ENCODE results near the gene ASB4. TPM values are rescaled to one million over a fixed set of nuclear protein-coding genes. Genes with fewer than 3 reads are reported as not detected.
A peak's percentile ranks its signal among the peaks of the same experiment; 100 is the strongest.

ASB4 gene
- total RNA-seq, 1 donor from 2014 or later: 8.7 TPM

DNA sequence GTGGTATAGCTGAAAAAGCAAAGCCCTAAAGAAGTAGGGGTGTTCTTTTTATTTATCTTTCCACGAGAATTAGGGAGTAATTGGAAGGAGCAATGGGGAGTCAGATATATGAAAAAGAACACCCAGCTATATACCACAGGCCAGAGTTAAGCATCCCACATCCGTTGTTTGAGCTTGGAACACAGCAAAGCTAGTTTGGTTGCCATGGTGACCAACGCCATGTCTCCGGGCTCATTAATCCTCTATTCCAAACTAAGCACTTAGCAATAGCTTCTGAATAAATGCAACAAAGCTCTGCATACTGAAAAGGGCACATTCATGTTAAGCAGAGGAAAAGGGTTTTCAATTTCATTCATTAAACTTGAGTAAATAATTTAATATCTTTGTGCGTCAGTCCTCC lies 23.5 kb downstream of the ASB4 start:
- intact Hi-C loops (cut with micrococcal nuclease): no loop called here
- ATAC-seq (no peak), DNase-seq (no peak)

DNA sequence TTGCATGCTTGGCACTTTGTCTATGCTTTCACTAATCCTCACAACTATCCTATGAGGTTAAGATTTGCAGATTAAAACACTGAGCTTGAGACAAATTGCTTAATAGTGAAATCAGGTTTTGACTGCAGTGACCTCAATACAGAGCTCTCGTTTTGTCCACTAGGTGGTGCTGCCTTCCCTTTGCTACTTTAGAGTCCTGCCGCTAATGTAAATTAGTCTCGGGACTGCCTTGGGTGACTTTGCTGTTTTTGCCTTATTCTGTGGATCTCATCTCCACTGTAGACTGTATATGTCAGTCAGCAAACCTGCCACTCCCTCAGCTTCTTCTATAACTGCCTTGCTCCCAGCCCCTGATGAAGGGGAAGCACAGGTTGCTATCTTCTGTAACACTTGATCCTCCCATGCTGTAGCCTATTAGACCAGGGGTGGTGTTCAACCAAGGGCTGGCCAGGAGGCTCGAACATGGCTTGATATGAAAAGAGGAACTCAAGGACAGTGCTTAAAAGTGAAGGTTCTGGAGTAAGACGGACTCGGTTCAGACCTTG lies 26.0 kb downstream of the ASB4 start:
- DNase-seq: peak; percentile 37
- ATAC-seq: peak; percentile 94
- intact Hi-C loops (cut with micrococcal nuclease): loop anchor here (5.0 kb wide), 1 partner anchor 176 kb away; no protein-coding TSS in a partner anchor

DNA sequence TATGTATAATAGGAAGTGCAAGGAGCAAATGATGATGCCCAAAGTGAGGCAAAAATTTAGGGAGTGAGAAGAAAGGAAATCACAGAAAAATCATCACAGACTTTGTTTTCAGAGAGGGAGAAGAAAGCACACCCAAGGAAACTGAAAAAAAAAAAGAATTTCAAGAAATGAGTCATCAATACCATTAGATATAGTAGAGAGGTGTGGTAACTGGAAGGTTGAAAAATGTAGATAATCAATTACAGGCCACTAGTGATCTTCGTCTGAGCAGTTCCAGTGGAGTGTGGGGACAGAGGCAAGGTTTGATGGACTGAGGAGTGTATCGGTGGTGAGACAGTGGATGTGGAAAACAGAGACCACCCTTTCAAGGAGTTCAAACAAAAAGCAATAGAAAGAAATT lies 31.7 kb downstream of the ASB4 start:
- no peak for DNase-seq
- intact Hi-C loops (cut with micrococcal nuclease): no loop called here
- no peak for ATAC-seq

DNA sequence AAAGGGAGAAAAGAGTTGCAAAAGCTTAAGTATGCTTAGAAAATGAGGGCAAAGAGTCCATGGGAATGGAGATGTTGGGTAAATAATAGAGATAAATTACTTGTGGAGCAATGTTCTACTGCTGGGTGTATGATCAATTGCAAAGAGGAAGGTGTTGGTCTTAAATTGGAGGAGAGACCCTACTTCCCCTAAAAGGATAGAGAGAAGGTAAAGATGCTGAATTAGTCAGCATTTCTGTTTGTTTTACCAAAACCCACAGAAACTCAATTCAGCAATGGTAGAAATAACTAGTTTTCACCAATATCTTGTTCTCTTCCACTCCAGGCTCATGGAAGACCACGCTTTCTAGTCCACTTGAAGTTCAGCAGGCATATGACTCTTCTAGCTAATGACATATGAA lies 32.1 kb downstream of the ASB4 start:
- intact Hi-C loops (cut with micrococcal nuclease): no loop called here
- DNase-seq (no peak), ATAC-seq (no peak)

DNA sequence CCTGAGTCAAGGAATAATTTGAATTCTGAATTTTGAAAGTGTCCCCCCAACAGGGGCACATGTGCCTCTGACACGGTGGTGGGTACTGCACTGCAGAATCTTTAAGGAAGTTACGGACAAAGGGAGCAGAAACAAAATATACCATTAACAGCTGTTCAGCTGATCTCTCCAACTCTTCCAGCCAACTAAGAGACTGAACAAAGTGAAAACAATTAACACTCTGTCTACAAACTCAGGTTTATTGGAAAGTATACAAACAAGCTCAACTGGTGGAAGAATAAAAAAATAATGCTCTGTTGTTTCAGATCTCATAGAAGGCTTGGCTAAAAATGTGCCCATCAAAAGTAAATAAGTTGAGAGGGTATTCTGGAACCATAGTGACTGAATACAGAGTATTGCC lies 34.4 kb downstream of the ASB4 start:
- no peak for ATAC-seq
- DNase-seq: no peak
- intact Hi-C loops (cut with micrococcal nuclease): no loop called here

DNA sequence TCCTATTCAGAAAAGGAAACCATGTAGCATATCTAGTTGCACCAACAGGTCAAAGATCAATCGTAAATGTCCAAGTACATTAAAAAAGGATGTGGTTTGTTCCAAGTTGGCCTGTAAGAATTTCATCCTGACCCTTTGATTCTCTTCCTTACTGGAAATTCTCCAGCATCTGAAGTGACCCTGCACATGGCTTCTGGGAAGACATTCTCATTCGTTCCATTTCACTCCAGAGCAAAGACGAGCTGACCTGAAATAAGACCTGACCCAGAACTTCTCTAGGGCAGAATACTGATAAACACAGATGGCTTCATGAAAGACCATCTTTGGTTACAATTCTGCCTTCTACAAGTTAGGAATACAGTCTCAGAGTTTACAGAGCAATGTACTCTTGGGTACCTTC lies 39.8 kb downstream of the ASB4 start:
- DNase-seq: no peak
- no peak for ATAC-seq
- intact Hi-C loops (cut with micrococcal nuclease): loop anchor here (5.0 kb wide), 1 partner anchor 162 kb away; no protein-coding TSS in a partner anchor

DNA sequence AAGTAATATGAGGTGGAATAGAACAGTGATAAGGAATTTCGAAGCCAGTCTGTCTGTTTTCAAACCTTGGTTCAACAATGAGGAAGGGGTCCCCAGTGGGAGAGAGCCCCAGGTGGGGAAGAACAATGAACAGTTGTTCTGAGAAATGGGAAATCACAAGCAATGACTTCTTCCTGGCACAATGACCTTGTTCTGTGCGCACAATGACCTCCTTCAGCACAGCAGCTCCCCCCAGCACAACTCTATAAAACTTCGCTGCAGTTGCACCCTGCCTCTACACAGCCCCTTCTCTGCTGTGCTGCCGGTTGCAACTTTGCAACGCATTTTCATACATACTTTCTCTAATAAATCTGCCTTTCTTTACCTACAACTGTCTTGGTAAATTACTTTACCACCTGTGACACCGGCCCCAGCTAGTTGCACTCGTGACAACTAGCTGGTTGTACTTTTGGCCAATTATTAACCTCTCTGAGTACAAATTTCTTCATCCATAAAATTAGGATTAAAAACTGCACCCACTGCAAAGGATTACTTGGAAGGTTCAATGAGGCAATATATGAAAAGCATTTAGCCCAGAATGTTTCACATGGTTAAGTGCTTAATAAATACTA lies 40.5 kb downstream of the ASB4 start:
- DNase-seq (no peak), ATAC-seq (no peak)
- intact Hi-C loops (cut with micrococcal nuclease): loop anchor here (5.0 kb wide), 1 partner anchor 161 kb away; no protein-coding TSS in a partner anchor

DNA sequence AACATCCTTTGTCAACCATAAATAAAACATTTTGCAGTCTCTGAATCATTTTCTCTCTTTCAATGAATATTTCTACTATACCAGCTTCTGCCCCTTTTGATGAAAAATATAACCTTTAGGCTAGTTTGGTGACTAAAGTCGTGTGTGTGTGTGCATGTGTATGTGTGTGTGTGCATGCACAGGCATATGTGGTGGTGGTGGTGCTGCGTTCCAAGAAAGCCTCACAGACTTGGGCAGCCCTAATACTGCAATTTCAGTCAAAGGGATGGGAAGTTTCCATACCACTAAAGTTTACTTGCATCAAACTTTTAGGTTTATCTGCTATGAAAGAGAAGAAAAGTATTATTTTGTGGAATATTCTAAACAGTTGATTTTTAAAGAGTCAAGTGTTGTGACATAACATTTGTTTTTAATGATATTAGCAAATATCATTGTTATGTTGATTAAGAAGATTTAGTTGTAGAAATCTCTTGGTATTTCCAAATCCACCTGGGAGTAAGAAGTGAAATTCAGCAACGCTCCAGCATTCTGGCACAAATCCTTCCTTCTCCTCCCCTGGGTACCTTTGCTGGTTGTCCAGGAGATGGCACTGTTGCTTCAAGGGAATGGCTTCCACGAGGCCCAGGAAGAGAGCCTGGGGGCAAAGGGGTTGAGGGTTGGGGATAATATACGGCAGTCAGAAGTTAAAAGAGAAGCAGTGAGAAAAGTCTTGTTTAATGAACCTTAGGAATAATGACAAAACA lies 41.5 kb downstream of the ASB4 start:
- DNase-seq: peak; percentile 35
- peak; percentile 91 for ATAC-seq
- intact Hi-C loops (cut with micrococcal nuclease): loop anchor here (5.0 kb wide), 1 partner anchor 160 kb away; no protein-coding TSS in a partner anchor

DNA sequence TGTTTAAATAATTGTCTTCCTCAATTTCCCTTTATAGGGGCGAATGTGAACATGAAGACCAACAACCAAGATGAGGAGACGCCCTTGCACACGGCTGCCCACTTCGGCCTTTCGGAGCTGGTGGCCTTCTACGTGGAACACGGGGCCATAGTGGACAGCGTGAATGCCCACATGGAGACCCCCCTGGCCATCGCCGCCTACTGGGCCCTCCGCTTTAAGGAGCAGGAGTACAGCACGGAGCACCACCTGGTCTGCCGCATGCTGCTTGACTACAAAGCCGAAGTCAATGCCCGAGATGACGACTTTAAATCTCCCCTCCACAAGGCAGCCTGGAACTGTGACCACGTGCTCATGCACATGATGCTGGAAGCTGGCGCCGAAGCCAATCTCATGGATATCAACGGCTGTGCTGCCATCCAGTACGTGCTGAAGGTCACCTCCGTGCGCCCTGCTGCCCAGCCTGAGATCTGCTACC lies 42.1 kb downstream of the ASB4 start:
- peak; percentile 39 for ATAC-seq
- intact Hi-C loops (cut with micrococcal nuclease): loop anchor here (5.0 kb wide), 1 partner anchor 159 kb away; no protein-coding TSS in a partner anchor
- DNase-seq: peak; percentile 24

DNA sequence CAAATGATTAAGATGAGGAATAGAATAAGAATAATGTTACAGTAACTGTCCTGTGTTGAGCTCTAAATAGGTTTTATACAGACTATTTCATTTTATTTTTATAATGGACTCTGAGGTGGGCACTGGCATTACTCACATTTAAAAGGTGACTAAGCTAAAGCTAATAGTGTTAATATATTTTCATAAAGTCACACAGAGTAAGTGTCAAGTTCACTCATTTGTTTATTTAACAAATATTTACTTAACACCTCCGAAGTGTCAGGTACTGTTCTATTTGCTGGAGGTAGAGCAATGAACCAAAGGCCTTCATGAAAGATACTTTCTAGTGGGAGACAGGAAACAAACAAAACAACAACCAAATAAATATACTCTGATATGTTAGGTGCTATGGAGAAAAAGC lies 44.0 kb downstream of the ASB4 start:
- no peak for ATAC-seq
- intact Hi-C loops (cut with micrococcal nuclease): loop anchor here (5.0 kb wide), 1 partner anchor 158 kb away; no protein-coding TSS in a partner anchor
- no peak for DNase-seq

DNA sequence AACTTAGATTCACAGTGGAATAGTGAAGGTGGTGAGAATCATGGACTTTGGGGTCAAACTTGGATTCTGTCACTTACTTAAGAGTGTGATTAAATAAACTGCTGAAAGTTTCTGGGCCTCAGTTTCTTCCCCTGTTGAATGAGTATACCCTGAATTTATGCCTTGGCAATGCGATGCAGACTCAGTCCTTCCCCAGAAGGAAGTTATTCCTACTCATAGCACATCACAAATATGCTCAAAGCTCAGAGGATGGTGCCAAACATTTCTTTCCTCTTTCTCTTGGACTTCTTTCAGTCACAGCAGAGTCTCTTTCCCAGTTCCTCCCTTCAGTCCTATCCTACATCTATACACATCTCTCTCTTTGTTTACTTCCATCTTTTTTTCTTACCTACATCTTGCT lies 45.1 kb downstream of the ASB4 start:
- ATAC-seq (no peak), DNase-seq (no peak)
- intact Hi-C loops (cut with micrococcal nuclease): no loop called here

DNA sequence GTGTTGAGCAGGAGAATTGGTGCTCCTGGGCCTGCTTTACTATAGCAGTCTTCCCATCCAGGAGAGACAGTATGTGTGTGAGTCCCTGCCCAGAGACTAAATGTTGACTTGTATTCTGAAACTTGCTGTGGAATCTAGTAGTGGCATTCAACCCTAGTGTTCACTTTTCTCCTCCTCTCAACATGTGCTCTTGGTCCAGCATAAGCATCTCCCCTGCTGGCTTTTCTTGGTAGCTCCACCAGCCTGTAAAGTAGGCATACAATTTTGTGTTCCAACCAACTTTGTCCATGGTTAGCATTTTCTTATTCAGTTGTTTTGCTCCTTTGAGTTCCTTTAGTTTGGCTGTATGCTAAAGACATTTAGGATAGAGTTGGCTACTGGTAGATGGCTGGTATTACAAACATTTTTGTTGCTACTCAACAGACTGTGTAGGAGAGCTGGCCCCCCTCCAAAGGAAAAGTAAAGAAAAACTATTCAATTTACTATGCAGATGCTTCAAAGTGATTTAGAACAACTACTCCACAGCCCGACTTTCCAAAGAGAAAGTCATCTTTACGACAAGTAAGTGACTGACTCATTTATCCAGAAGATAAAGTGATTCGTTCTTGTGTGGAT lies 46.0 kb downstream of the ASB4 start:
- ATAC-seq: no peak
- no peak for DNase-seq
- intact Hi-C loops (cut with micrococcal nuclease): no loop called here

DNA sequence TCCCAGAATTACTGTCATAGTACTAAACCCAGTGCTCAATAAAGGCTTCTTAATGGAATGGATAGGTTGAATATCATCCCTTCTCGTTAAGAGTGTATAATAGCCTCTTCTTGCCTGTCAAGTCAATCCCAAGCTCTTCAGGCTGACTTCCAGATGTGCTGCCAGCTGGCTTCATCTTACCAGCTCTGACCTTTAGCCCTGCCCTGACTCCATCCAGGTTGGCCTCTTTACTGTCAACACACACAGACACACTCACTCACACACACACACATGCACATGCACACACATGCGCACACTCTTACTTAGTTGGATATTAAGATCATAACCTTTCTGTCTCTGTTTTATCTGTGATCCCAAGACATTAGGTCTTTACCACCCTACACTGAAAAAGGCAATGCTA lies 49.1 kb downstream of the ASB4 start:
- ATAC-seq: no peak

DNA sequence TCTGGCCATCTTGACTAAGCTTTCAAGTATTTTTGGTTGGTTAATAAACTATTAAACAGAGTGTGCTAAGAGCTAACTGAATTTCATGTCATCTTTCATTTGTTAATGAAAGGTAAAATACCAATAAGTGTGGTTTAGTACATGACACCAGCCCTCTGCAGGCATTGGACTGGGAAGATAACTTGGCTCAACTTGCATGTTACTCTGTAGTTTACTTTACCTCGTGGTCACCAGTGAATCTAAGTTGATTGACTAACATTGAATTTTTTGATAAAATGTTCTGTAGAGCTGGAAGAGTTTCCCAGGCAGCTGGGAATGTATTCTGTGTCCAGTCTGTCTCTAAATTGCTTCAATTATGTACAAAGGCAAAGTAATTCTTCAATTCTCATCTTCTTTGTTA lies 49.9 kb downstream of the ASB4 start:
- DNase-seq (no peak), ATAC-seq (no peak)
- intact Hi-C loops (cut with micrococcal nuclease): no loop called here

More for the DNA sequence above, 49.1 kb downstream of the ASB4 start:
- intact Hi-C loops (cut with micrococcal nuclease): no loop called here
- no peak for DNase-seq

DNA sequence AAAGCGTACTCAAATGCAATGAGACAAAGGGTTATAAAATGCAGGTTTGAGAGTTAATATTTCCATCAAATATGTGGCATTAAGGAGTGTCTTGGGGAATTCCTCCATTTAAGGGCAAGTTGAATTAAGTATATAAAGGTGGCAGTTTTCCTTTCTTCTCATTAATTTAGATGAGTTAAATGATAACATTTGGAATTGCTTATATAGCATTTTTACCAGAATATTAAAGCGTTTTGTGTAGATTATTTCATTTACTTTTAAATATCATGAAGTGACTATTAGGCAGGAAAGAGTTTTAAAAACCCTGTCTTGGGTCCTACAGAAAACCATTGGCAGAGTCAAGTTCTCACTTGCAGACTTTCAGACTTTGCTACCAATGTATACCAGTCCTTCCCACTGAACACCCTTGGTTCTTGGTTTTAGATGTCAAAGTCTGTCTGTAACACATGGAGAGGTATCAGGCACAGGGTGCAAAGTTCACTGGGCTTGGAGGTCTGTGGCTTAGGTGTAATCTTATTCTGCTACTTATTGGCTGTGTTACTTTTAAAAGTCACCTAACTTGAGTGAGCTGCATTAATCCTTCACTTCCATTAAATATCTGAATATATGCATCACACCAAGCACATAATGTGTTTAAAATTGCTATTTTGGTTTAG lies 51.0 kb downstream of the ASB4 start:
- intact Hi-C loops (cut with micrococcal nuclease): no loop called here
- DNase-seq (no peak), ATAC-seq (no peak)

DNA sequence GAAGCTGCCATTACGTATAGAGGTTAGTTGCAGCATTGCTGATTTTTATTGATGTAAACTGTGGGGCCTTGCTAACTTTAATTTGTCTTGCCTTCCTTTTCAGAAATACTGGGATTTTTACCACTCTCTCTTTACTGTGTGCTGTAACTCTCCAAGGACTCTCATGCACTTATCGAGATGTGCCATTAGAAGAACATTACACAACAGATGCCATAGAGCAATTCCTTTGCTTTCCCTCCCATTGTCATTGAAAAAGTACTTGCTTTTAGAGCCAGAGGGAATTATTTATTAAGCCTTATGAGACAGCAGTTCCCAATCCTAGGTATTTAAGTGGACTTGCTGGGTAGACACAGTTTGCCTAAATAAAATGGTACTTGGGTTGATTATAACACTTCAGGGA lies 51.7 kb downstream of the ASB4 start:
- intact Hi-C loops (cut with micrococcal nuclease): no loop called here
- DNase-seq: no peak
- ATAC-seq: no peak

DNA sequence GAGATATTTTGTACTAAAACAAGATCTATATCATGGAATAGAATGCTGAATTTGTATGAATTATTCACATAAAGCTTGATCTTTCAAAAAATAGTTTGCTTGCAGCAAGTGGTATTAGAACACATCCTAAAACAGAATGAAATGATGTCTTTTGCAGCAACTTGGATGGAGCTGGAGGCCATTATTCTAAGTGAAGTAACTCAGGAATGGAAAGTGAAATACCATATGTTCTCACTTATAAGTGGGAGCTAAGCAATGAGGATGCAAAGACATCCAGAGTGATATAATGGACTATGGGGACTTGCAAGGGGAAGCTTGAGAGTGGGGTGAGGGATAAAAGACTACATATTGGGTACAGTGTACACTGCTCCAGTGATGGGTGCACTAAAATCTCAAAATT lies 53.7 kb downstream of the ASB4 start:
- intact Hi-C loops (cut with micrococcal nuclease): no loop called here

DNA sequence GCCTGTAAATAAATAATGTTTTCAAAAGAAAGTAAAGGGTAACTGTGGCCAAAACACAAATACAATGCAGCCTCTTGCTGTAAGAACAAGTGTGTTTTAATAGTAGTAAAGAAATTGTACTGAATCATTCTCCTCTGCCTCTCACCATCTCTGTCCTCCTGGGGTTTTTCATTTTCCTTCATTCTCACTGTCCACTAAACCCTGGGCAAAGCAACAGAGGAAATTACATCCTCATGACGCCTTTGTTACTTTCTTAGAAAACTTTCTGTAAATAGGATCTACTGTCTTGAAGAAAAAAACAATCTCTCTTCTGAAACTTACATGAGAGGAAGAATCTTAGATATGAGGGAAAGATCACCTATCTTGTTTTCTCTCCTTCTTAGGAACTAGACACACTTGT lies 54.6 kb downstream of the ASB4 start:
- intact Hi-C loops (cut with micrococcal nuclease): no loop called here
- no peak for DNase-seq
- ATAC-seq: no peak

More for the DNA sequence above, 53.7 kb downstream of the ASB4 start:
- DNase-seq (no peak), ATAC-seq (no peak)

DNA sequence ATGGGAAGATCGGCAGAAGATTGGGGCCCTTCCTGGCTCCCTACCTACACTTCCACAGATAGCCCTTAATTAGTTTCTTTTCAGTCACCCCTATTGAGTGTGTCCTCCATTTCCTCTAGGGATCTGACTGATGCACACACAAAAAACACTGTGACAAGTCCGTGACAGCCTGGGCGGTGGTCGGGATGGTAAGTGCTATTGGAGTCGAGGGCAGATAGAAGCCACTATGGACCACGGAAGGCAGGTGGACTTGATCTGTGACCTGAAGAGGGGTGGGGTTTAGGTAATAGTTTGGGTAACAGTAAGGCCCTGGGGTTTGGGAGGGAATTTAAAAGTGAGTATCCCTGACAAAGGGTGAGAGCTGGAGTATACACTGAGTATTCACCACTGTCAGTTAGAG lies 57.6 kb downstream of the ASB4 start:
- DNase-seq: no peak
- intact Hi-C loops (cut with micrococcal nuclease): no loop called here
- no peak for ATAC-seq
